H1 (cell line): ENCODE measurements around the gene DCTPP1. TPM values are rescaled to one million over a fixed set of nuclear protein-coding genes. Genes with fewer than 3 reads are reported as not detected.

ENCODE experiments used
- ASH2L ChIP-seq: fragments of 200-600, 300-600 bp; sonication (generic); IDR thresholded peaks from one replicate; pipeline ENCODE4 v1.7.1; 2017; ENCODE audit warnings: low read length
- CBX8 ChIP-seq: fragments of 300-800, 300-1000 bp; sonication (generic); IDR thresholded peaks from 2 replicates; pipeline ENCODE4 v1.7.1; 2016; ENCODE audit warnings: low read depth, low read length, borderline replicate concordance
- CREB1 ChIP-seq: IDR thresholded peaks from 2 replicates; pipeline ENCODE4 v1.6.1; 2012; ENCODE audit warnings: inconsistent platforms
- FOSL1 ChIP-seq: IDR thresholded peaks from 2 replicates; pipeline ENCODE4 v1.6.1; 2011; ENCODE audit warnings: mild to moderate bottlenecking, low read depth, low read length, moderate library complexity; ENCODE audit not compliant: insufficient read depth
- HDAC2 ChIP-seq, 2 experiments: fragments of 300-600 bp in 1 of 2; sonication (generic) in 1 of 2; IDR thresholded peaks; 2 replicates each; pipeline ENCODE4 v1.6.1; 2011 to 2012; ENCODE audit warnings: low read depth in 2 of 2, low read length in 2 of 2, mild to moderate bottlenecking in 2 of 2, moderate library complexity in 2 of 2, borderline replicate concordance in 1 of 2, inconsistent platforms in 1 of 2
- JUN ChIP-seq: IDR thresholded peaks from 2 replicates; pipeline ENCODE4 v1.6.1; 2011; ENCODE audit warnings: low read depth, mild to moderate bottlenecking, improper control_type of control experiment, low read length
- SP4 ChIP-seq: IDR thresholded peaks from 2 replicates; pipeline ENCODE4 v1.6.1; 2012; ENCODE audit warnings: low read length, inconsistent platforms
- SRF ChIP-seq: IDR thresholded peaks from 2 replicates; pipeline ENCODE4 v1.6.1; 2011; ENCODE audit warnings: mild to moderate bottlenecking, low read depth, low read length, moderate library complexity
- TAF7 ChIP-seq: optimal IDR thresholded peaks from 2 replicates; pipeline ENCODE3; 2011; ENCODE audit warnings: low read depth, mild to moderate bottlenecking, inconsistent platforms, low read length, moderate library complexity, borderline replicate concordance
- TCF12 ChIP-seq: IDR thresholded peaks from 2 replicates; pipeline ENCODE4 v1.6.1; 2011; ENCODE audit warnings: low read depth, mild to moderate bottlenecking, low read length
- ZNF274 ChIP-seq: IDR thresholded peaks from 2 replicates; pipeline ENCODE4 v1.7.0; 2012; ENCODE audit warnings: low read length, borderline replicate concordance; ENCODE audit errors: extremely low read depth
- polyA plus RNA-seq, 7 experiments: library from polyadenylated mRNA; depleted of rRNA in 3 of 7; stranded (reverse) in 5 of 7; unstranded in 2 of 7; fragments of >200 nt in 5 of 7; fragments of 200-250 nt in 2 of 7; gene quantifications; 1 replicate in 5 of 7; 2 replicates in 1 of 7; 4 replicates in 1 of 7; pipeline versions ENCODE4 v1.2.1 to v1.2.3, GENCODE V29; 2011 to 2013; ENCODE audit warnings: missing spikeins in 2 of 7, mixed read lengths in 2 of 7
- total RNA-seq: library from RNA; stranded (reverse); fragmentation: NEBNext Ultra II Directional; extraction: Animal tissue kit (Norgen Biotek cat#: 25700); gene quantifications from 2 replicates; pipeline ENCODE4 v1.2.1, GENCODE V29; 2021
- TF ChIP-seq, protein P1 (sequence below): fragments of 300-600 bp; sonication (generic); IDR thresholded peaks from 2 replicates; pipeline ENCODE4 v1.7.1; 2012; ENCODE audit warnings: low read length, moderate library complexity, mild to moderate bottlenecking, inconsistent platforms; ENCODE audit not compliant: insufficient replicate concordance

Gene DCTPP1
- total and polyA plus RNA-seq, 2 of the 8 experiments (the other 6 are each of a cell fraction or from before 2014, with no cell fraction given), result 94.5 to 103 TPM

DNA sequence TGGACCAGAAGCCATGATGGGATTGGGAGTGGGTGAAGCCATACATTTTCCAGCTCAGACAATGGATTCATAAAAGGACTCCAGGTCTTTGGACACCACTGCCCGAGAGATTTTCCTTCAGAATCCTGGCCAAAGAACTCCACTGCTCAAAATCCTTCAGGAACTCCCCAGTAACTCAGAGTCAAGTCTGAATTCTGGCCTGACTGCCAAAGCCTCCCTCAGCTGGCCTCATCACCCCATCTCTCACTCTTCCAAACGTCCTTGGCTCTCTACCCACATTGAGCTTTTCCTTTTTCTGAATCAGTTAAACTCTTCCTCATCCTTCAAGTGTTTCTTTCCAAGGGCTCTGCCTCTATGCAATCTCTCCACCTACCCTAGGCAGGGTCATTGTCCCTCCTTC, 46.3 kb downstream of the DCTPP1 start (continued):
- TF ChIP-seq, protein P1, sequence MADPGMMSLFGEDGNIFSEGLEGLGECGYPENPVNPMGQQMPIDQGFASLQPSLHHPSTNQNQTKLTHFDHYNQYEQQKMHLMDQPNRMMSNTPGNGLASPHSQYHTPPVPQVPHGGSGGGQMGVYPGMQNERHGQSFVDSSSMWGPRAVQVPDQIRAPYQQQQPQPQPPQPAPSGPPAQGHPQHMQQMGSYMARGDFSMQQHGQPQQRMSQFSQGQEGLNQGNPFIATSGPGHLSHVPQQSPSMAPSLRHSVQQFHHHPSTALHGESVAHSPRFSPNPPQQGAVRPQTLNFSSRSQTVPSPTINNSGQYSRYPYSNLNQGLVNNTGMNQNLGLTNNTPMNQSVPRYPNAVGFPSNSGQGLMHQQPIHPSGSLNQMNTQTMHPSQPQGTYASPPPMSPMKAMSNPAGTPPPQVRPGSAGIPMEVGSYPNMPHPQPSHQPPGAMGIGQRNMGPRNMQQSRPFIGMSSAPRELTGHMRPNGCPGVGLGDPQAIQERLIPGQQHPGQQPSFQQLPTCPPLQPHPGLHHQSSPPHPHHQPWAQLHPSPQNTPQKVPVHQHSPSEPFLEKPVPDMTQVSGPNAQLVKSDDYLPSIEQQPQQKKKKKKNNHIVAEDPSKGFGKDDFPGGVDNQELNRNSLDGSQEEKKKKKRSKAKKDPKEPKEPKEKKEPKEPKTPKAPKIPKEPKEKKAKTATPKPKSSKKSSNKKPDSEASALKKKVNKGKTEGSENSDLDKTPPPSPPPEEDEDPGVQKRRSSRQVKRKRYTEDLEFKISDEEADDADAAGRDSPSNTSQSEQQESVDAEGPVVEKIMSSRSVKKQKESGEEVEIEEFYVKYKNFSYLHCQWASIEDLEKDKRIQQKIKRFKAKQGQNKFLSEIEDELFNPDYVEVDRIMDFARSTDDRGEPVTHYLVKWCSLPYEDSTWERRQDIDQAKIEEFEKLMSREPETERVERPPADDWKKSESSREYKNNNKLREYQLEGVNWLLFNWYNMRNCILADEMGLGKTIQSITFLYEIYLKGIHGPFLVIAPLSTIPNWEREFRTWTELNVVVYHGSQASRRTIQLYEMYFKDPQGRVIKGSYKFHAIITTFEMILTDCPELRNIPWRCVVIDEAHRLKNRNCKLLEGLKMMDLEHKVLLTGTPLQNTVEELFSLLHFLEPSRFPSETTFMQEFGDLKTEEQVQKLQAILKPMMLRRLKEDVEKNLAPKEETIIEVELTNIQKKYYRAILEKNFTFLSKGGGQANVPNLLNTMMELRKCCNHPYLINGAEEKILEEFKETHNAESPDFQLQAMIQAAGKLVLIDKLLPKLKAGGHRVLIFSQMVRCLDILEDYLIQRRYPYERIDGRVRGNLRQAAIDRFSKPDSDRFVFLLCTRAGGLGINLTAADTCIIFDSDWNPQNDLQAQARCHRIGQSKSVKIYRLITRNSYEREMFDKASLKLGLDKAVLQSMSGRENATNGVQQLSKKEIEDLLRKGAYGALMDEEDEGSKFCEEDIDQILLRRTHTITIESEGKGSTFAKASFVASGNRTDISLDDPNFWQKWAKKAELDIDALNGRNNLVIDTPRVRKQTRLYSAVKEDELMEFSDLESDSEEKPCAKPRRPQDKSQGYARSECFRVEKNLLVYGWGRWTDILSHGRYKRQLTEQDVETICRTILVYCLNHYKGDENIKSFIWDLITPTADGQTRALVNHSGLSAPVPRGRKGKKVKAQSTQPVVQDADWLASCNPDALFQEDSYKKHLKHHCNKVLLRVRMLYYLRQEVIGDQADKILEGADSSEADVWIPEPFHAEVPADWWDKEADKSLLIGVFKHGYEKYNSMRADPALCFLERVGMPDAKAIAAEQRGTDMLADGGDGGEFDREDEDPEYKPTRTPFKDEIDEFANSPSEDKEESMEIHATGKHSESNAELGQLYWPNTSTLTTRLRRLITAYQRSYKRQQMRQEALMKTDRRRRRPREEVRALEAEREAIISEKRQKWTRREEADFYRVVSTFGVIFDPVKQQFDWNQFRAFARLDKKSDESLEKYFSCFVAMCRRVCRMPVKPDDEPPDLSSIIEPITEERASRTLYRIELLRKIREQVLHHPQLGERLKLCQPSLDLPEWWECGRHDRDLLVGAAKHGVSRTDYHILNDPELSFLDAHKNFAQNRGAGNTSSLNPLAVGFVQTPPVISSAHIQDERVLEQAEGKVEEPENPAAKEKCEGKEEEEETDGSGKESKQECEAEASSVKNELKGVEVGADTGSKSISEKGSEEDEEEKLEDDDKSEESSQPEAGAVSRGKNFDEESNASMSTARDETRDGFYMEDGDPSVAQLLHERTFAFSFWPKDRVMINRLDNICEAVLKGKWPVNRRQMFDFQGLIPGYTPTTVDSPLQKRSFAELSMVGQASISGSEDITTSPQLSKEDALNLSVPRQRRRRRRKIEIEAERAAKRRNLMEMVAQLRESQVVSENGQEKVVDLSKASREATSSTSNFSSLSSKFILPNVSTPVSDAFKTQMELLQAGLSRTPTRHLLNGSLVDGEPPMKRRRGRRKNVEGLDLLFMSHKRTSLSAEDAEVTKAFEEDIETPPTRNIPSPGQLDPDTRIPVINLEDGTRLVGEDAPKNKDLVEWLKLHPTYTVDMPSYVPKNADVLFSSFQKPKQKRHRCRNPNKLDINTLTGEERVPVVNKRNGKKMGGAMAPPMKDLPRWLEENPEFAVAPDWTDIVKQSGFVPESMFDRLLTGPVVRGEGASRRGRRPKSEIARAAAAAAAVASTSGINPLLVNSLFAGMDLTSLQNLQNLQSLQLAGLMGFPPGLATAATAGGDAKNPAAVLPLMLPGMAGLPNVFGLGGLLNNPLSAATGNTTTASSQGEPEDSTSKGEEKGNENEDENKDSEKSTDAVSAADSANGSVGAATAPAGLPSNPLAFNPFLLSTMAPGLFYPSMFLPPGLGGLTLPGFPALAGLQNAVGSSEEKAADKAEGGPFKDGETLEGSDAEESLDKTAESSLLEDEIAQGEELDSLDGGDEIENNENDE, result no peak
- TF ChIP-seq SRF (no peak), ASH2L (no peak), CREB1 (no peak), HDAC2 (IDR thresholded peaks at IDR 0.05; ENCODE audit: borderline replicate concordance in 1 of 2, low read depth in 2 of 2, low read length in 2 of 2) (no peak), SP4 (no peak), JUN (no peak), CBX8 (no peak), ZNF274 (no peak), FOSL1 (no peak), TCF12 (no peak), TAF7 (no peak)
